Measurements from ENCODE around the gene RBM15B. TPM values are rescaled to one million over a fixed set of nuclear protein-coding genes. Genes with fewer than 3 reads are reported as not detected.
A peak's percentile ranks its signal among the peaks of the same experiment; 100 is the strongest.
"Not testable (repeated sequence)": the region's sequence is repeated elsewhere in the genome, so short reads cannot be mapped to it uniquely, and the experiment has no call there.

Gene RBM15B, protein sequence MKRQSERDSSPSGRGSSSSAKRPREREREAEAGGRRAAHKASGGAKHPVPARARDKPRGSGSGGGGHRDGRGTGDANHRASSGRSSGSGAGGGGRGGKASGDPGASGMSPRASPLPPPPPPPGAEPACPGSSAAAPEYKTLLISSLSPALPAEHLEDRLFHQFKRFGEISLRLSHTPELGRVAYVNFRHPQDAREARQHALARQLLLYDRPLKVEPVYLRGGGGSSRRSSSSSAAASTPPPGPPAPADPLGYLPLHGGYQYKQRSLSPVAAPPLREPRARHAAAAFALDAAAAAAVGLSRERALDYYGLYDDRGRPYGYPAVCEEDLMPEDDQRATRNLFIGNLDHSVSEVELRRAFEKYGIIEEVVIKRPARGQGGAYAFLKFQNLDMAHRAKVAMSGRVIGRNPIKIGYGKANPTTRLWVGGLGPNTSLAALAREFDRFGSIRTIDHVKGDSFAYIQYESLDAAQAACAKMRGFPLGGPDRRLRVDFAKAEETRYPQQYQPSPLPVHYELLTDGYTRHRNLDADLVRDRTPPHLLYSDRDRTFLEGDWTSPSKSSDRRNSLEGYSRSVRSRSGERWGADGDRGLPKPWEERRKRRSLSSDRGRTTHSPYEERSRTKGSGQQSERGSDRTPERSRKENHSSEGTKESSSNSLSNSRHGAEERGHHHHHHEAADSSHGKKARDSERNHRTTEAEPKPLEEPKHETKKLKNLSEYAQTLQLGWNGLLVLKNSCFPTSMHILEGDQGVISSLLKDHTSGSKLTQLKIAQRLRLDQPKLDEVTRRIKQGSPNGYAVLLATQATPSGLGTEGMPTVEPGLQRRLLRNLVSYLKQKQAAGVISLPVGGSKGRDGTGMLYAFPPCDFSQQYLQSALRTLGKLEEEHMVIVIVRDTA
- total RNA-seq = 10 to 100 TPM; 20.2 to 22.7 TPM
- long read RNA-seq, donor 1, full-length matches to known transcripts = 36 of 36 reads
- long read RNA-seq, donor 1, partial matches to known transcripts = 0 of 36 reads
- long read RNA-seq, donor 1, other reads (novel, unspliced or antisense) = 0 of 36 reads
- long read RNA-seq, donor 2, full-length matches to known transcripts = 60 of 60 reads
- long read RNA-seq, donor 2, partial matches to known transcripts = 0 of 60 reads
- long read RNA-seq, donor 2, other reads (novel, unspliced or antisense) = 0 of 60 reads

DNA sequence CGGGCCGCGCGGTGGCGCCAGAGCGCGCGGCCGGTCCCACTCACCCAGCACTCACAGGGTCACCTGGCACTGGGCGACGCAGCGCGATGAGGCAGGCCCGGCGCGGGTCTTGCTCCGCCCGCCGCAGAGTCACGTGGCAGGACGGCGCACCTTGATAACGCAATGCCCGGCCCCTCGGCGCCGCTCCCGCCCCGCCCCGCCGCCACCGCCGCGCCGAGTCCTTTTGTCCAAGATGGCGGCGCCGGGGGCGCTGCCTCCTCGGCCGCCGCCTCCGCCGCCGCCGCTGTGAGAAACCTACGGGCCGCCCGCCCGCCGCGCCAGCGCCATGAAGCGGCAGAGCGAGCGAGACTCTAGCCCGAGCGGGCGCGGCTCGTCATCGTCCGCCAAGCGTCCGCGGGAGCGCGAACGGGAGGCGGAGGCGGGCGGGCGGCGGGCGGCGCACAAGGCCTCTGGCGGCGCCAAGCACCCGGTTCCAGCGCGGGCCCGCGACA, at the start of gene RBM15B:
TSS of gene RBM15B (plus strand) at position 211 of the 491 bp plus-strand sequence. CDS start at position 326, 115 bp downstream.
- peak; percentile 100 for DNase-seq (ENCODE audit: low spot score)
- intact Hi-C loops (cut with DNase I) = no loop called here

DNA sequence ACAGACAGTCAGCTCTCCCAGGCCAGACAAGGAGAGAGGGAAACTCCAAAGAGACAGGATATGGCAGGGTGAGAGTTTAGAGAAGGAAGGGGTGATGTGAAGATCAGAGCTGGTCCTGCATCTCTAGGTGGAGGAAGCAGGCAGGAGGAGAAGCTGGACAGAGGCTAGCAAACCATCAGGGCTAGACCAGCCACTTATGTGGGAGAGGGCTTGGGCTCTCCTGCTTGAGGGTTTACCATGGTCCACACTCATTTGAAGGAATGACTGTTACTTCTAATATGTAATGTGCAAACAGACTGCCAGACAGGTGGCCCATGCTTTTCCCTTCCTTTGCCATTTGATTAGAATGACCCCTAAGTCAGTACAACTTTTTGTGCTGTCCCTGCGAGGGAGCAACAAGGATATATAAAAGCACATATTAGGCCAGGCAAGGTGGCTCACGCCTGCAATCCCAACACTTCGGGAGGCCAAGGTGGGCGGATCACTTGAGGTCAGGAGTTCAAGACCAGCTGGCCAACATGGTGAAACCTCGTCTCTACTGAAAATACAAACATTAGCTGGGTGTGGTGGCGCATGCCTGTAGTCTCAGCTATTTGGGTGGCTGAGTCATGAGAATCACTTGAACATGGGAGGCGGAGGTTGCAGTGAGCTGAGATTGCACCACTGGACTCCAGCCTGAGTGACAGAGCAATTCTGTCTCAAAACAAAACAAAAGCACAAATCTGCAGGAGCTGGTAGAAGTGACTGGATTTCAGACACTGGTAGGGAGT, 47.0 kb upstream of the RBM15B start:
- intact Hi-C loops (cut with DNase I) = no loop called here
- no peak for DNase-seq (ENCODE audit: low spot score)

DNA sequence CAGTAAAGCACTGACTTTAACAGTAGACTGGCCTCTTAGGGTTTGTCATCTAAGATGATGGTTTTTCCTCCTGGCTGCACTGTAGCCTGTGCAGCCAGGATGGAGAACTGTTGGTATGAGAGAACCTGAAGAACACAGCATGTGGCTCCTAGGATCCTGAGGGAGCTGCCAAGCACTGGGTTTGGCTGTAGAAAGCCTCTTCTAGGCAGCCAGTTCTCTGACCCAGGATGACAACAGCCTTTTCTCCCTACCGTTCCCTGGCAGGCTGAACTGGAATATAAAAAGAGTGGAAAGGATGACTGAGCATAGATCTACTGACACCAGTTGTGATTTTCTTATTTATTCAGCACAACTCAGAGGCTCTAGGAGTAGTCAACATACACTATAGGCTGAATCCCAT, 40.3 kb upstream of the RBM15B start:
- no peak for DNase-seq (ENCODE audit: low spot score)
- intact Hi-C loops (cut with DNase I) = no loop called here

DNA sequence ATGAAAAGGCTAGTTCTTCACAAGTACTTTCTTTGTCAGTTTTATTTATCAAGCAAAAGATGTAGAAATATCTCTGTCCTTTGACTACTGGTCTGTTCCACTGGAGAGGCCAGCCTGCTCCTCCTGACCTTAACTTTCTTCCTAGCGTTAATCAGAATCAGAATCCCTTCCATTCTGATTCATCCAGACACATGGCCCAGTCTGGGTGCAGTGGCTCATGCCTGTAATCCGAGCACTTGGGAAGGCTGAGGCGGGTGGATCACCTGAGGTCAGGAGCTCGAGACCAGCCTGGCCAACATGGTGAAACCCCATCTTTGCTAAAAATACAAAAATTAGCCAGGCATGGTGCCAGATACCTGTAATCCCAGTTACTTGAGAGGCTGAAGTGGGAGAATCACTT, 38.0 kb upstream of the RBM15B start:
- no peak for DNase-seq (ENCODE audit: low spot score)

DNA sequence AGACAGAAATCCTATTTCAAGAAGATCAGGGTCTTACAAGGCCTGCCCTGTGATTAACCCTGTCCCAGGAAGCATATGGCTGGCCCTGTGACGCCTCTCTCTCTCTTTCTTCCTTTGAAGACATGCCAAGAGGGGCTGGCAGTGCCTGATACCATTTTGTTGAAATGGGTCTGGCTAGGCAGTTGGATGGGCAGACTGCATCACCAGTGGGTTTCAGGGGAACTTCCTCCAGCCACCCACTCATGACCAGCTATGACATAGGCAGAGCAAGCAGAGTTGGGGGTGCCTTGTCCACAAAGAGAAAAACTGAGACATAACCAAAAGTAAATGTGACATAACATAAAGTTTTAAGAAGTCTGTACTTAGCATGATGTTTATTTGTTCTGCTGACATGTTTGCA, 37.4 kb upstream of the RBM15B start:
- DNase-seq (ENCODE audit: low spot score) = no peak
- intact Hi-C loops (cut with DNase I) = no loop called here

More for the DNA sequence above, 38.0 kb upstream of the RBM15B start:
- intact Hi-C loops (cut with DNase I) = no loop called here

DNA sequence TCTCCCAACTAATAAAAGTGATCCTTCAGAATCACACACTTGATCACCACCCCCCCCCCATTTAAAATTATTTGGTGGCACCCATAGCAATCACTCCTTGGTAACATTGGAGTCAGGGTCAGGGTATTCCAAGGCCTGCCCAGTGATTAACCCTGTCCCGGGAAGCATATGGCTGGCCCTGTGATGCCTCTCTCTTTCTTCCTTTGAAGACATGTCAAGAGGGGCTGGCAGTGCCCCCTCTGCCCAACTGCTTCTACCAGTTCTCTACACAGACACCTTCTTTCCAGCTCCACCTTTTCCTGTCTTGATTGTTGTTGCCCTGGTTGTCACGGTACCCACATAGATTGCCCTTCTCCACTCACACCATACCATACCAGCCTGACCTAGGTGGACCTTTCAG, 36.9 kb upstream of the RBM15B start:
- DNase-seq (ENCODE audit: low spot score) = no peak
- intact Hi-C loops (cut with DNase I) = no loop called here

DNA sequence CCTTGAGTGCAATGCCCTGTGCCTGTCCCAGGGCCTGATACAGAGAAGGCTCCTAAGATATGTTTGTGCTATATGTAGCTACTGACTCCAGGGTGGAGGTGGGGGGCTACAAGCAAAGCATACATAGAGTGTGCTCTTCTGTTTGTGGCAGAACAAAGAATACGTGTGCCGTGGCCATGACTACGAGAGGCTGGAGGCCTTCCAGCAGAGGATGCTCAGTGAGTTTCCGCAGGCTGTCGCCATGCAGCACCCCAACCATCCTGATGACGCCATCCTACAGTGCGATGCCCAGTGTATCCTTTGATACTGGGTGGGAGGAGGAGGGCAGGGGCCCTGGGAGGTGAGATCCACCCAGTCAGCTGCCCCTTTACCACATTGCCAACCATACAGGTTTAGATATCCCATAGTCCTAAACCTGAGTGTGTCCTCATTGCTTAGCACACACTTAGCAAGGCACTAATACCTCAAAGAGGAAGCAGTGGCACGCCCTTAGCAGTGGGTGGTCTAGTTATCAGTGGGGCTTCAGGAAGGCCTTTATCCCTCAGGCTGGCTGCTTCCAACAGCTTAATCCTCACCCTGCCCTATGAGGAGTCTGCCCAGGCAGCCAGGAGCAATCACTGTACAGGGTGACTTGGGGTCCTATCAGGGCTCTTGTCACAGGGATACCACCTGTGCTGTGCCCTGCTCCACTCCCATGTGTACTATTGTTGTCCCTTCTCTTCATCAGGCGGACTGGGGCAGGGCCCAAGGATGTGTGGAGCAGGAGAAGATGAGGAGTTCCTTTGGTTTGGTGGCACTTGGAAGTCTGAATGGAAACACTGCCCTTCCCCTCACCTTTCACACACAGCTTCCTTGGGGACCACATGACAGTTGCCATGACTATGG, 36.1 kb upstream of the RBM15B start:
- no peak for DNase-seq (ENCODE audit: low spot score)
- intact Hi-C loops (cut with DNase I) = no loop called here

DNA sequence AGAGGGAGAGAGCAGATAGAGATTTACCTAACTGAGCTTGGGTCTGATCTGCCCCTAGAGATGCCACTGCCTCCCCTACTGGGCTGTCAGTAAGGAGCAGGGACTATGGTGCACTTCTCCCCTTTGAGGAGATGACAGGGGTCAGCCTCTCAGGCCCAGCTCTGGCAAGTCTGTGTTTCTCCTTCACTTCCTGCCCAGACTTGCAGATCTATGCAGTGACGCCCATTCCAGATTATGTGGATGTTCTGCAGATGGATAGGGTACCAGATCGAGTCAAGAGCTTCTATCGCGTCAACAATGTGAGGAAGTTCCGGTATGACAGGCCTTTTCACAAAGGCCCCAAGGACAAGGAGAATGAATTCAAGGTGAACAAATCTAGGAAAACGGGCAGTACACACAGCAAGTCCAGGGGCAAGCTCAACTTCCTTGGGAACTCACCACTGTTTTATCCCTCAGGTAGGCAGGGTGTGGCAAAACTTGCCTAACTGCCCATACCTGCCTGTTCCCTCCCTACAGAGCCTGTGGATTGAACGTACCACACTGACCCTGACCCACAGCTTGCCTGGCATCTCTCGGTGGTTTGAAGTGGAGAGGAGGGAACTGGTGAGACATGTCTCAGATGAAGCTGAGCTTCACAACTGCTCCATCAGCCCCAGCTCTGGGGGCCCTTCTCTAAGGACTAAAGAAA, 35.0 kb upstream of the RBM15B start:
- intact Hi-C loops (cut with DNase I) = no loop called here
- no peak for DNase-seq (ENCODE audit: low spot score)

DNA sequence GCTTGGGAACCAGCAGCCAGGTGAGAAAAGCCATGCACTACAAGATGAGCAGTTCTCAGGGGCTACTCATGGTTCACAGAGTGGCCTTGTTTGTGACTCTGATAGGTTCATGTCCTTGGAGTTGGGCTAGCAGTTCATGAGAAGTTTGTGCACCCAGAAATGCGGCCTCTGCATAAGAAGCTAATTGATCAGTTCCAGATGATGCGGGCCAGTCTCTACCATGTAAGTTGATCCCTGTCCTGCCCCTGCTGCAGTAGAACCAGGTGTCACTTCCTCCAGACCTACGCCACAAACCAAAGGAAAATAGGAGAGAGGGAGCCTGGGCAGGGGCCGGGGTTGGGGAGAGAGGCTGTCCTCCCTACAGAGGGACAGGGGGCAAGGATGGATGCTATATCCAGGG, 33.2 kb upstream of the RBM15B start:
- intact Hi-C loops (cut with DNase I) = no loop called here
- peak; percentile 35 for DNase-seq (ENCODE audit: low spot score)

DNA sequence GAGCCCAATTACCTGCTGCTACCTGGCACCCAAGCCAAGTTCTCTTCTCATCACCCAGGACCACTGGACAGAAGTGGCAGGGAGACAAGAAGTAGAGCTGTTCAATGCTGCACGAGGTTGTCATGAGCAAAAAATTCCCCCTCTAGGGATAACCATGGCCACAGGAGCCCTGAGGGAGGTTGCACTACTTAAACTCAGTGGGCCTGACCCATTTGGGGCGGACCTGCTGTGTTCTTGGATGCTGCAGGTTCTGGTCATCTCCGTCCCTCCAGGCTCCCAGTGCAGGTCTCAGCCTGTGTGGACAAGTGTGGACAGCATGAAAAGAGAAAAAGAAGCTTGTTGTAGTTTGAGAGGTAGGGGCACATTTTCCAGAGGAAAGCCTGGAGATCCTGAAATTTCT, 32.1 kb upstream of the RBM15B start:
- intact Hi-C loops (cut with DNase I) = no loop called here
- no peak for DNase-seq (ENCODE audit: low spot score)

DNA sequence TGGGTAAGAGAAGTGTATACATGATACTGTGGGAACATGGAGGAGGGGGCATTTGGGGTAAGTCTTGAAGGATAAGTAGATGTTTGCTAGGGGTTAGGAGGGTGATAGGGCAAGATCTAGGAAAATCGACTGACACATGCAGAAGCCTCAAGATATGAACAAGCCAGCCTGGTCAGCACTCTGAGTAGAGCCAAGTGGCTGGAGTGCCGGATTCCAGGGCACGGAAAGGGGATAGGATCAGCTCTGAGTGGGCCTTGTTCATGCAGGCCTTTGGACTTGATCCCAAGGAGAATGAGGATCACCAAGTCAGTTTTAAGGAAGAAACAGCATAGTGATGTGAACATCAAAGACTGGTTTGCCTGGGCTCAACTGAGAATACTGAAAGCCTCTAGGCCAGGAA, 30.3 kb upstream of the RBM15B start:
- intact Hi-C loops (cut with DNase I) = no loop called here
- DNase-seq (ENCODE audit: low spot score) = peak; percentile 41

DNA sequence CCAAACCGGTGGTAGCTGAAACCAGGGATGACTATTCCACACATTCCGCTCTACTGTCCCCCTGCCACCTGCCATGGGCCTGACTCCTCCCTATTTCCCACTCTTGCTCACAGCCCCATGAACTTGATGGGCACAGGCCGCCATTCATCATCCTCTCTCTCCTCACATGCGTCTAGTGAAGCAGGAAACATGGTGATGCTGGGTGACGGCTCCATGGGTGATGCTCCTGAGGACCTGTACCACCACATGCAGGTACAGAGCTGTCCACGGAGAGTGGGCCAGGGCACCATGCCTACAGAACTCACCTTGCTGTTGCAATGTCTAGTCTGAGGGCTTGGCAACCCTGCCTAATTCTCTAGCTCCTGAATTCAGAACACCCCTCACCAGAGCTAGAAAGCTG, 29.3 kb upstream of the RBM15B start:
- intact Hi-C loops (cut with DNase I) = no loop called here
- DNase-seq (ENCODE audit: low spot score) = peak; percentile 44

DNA sequence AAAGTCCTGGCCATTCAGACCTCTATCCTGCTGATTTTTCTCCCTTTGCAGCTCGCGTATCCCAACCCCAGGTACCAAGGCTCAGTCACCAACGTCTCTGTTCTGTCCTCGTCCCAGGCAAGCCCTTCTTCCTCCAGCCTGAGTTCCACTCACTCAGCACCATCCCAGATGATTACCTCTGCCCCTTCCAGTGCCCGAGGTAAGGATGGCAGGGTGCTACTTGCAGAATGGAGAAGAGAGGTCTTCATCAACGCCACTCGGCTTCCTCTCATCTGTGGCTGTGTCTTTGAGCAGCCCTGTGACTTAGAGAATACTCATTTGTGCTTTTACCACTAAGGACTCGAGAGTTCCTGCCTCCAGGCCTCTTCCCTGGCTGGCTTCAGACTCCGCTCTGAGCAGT, 28.6 kb upstream of the RBM15B start:
- intact Hi-C loops (cut with DNase I) = no loop called here
- DNase-seq (ENCODE audit: low spot score) = peak; percentile 18

DNA sequence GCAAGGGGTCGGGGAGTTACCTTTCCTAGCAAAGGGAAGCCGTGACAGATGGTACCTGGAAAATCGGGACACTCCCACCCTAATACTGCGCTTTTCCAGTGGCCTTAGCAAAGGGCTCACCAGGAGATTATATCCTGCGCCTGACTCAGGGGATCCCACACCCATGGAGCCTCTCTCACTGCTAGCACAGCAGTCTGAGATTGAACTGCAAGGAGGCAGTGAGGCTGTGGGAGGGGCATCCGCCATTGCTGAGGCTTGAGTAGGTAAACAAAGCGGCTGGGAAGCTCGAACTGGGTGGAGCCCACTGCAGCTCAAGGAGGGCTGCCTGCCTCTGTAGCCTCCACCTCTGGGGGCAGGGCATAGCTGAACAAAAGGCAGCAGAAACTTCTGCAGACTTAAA, 22.8 kb upstream of the RBM15B start:
- DNase-seq (ENCODE audit: low spot score) = peak; percentile 16
- intact Hi-C loops (cut with DNase I) = not testable (repeated sequence)

DNA sequence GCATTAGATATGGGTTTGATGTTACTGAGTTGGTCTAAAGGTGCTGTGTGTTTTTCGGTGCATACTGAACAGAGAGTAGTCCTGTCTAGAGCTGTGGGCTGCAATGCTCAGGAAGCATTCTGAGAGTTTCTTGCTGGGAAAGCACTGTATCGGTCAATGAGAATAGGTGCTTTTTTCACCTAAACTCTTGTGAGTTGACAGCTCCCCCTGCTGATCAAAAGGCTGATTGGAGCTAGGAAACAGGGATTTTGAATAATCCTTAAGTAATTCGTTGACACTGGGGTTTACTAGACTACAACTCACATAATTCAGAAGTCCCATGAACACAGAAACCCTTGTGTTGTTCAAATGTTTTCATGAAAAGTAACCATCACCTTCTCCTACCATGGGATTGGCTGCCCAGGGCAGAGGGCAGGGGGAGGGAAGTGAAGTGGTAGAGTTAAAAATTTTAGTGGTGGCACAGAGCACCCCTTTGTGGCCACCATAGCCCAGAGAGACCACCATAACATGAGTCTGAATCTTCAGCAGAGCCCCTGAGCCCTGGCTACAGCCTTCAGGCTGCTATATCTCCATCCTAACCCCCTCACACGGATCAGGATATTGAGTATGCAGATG, 19.0 kb upstream of the RBM15B start:
- intact Hi-C loops (cut with DNase I) = loop anchor here (5.0 to 10.0 kb wide), 4 partner anchors 270 to 797 kb away; partner anchors contain the start of genes CISH (in 1 of the 2) and MAPKAPK3 (in 1 of the 2)
- peak; percentile 22 for DNase-seq (ENCODE audit: low spot score)

DNA sequence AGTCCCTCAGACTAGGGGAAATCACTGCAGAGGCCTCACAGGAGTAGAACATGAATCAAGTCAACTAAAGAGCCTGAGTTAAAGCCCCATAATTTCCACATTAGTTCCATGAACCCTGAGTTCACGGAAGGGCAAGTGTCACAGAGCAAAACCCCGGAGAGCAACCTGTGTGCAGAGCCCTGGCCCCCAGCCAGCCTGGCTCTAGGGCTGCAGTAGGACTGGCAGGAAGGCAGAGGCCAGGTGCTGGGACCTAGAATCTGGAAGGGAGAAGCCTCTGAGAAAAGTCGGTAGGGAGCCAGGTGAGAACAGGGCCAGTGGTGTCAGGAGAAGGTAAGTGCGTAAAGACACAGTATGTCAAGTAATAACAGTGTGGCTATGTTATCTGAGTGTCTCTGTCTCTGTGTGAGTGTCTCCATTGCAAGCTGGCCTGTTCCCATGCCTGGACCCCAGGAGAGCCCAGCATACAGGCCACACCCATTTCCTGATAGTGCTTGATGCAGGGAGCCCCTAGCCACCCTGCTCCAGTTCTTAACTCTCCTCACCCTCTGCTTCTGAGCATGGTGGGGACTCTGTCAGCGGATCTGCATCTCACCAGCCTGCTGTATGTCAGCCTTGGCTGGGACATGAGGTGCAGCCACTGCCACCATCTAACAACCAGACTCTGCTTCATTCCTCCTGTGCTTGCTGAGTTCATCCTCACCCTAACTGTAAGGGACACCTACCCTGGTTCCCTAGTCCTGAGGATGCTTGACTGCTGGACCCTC, 17.2 kb upstream of the RBM15B start:
- intact Hi-C loops (cut with DNase I) = loop anchor here (5.0 to 10.0 kb wide), 4 partner anchors 272 to 799 kb away; partner anchors contain the start of genes CISH (in 1 of the 2) and MAPKAPK3 (in 1 of the 2)

More for the DNA sequence above, 17.2 kb upstream of the RBM15B start:
- DNase-seq (ENCODE audit: low spot score) = peak; percentile 32
